ENCODE data around the gene AATF. TPM values are rescaled to one million over a fixed set of nuclear protein-coding genes. Genes with fewer than 3 reads are reported as not detected.
A peak's percentile ranks its signal among the peaks of the same experiment; 100 is the strongest.

The AATF gene
- total and polyA plus RNA-seq, 9 of the 15 experiments (the other 6 are each of a cell fraction or from before 2014, with no cell fraction given) = 34.5 to 133 (median 90.1) TPM

- TF ChIP-seq REST (IDR thresholded peaks at IDR 0.05; ENCODE audit: borderline replicate concordance) (peak; percentile 75), REST (CRISPR knock-in tag; IDR thresholded peaks at IDR 0.05; ENCODE audit: low read depth) (no peak; the same call in 1 of the 2 replicates), FOXO4 (CRISPR knock-in tag; IDR thresholded peaks at IDR 0.05) (no peak), ZNF511 (CRISPR knock-in tag; IDR thresholded peaks at IDR 0.05) (peak; percentile 92), ZKSCAN8 (CRISPR knock-in tag; IDR thresholded peaks at IDR 0.05) (no peak), ZNF583 (CRISPR knock-in tag; IDR thresholded peaks at IDR 0.05) (no peak), BRF1 (IDR thresholded peaks at IDR 0.05; ENCODE audit: borderline replicate concordance, extremely low read depth, insufficient read length) (no peak), MNT (conservative IDR thresholded peaks at IDR 0.05) (peak; percentile 85 to 89), KLF1 (tag; IDR thresholded peaks at IDR 0.05) (no peak; the same call in 1 of the 2 replicates), NEUROD1 (IDR thresholded peaks at IDR 0.05; ENCODE audit: borderline replicate concordance, low read depth, low read length, partially characterized antibody) (peak; percentile 16), SIN3A (IDR thresholded peaks at IDR 0.05; ENCODE audit: borderline replicate concordance in 2 of 2, control insufficient read depth in 1 of 2, low read depth in 2 of 2, low read length in 2 of 2) (peak; percentile 77 to 82; a peak in 2 of 4 replicates)
These were observed at the start of gene AATF (continued) for GRCh38 chr17:36948717-36949460.
